ENCODE results near the gene COL6A3.

GRCh38 chr2:237452861-237453260 is 38.9 kb upstream of the COL6A3 start:
- TF ChIP-seq CTCF (IDR thresholded peaks at IDR 0.05; ENCODE audit: low read depth, low read length, poor library complexity, severe bottlenecking), result no peak
- TF ChIP-seq EZH2phosphoT487 (IDR thresholded peaks at IDR 0.05; ENCODE audit: borderline replicate concordance, low read length), result no peak

Data from DOHH2 (cell line).